ENCODE measurements around the gene JAGN1. TPM values are rescaled to one million over a fixed set of nuclear protein-coding genes. Genes with fewer than 3 reads are reported as not detected.
"Not testable (repeated sequence)": the region's sequence is repeated elsewhere in the genome, so short reads cannot be mapped to it uniquely, and the experiment has no call there.

The JAGN1 gene
- total RNA-seq, 2 experiments from 2014 or later, result 14.4 to 15.1 TPM

DNA sequence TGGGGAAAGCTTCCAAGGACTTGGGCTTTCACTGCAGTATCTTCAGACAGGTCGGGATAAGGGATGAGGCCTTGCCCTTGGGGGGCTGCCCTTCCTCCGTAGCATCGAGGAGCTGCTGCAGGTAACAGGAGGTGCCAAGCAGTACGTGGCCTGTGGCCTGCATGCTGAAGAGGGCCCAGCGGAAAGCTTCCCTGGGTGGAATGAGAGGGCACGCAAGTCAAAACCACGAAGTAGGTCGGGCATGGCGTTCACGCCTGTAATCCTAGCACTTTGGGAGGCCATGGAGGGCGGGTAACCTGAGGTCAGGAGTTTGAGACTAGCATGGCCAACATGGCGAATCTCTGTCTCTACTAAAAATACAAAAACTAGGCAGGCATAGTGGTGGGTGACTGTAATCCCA is 23.3 kb upstream of the JAGN1 start:
- Histone ChIP-seq H3K4me1 (ENCODE audit: insufficient read depth, low read length) (peaks cover 8% of the 10 kb centered on the region), H3K9me3 (ENCODE audit: control insufficient read depth in 1 of 2, insufficient read depth in 1 of 2, low read length in 2 of 2) (peaks cover 0 to 7% of the 10 kb centered on the region in 2 experiments), H3K27ac (ENCODE audit: low read depth in 1 of 2, low read length in 2 of 2) (no peak overlapping the region), H3K4me3 (ENCODE audit: low read length) (no peak overlapping the region), H3K27me3 (ENCODE audit: control insufficient read depth in 1 of 2, insufficient read depth in 2 of 2, low read length in 2 of 2) (peaks cover 5 to 11% of the 10 kb centered on the region in 2 experiments), H3K36me3 (ENCODE audit: insufficient read depth, low read length) (no peaks in the 10 kb centered on the region)
- no peak for DNase-seq
- intact Hi-C loops (cut with DNase I, micrococcal nuclease), result no loop called here
- H3K27ac Mint-ChIP-seq, result no peak overlapping the region
- TF ChIP-seq CTCF (IDR thresholded peaks at IDR 0.05), result no peak
- H3K36me3 Mint-ChIP-seq (ENCODE audit: low read depth), result no peaks in the 10 kb centered on the region
- CTCF ChIA-PET, result no interaction called here
- H3K9me3 Mint-ChIP-seq, result no peaks in the 10 kb centered on the region
- no peak overlapping the region for H3K4me3 Mint-ChIP-seq
- no peak for ATAC-seq (ENCODE audit: poor library complexity)
- POLR2A ChIA-PET, result no interaction called here
- H3K4me1 Mint-ChIP-seq (ENCODE audit: low read depth), result no peaks in the 10 kb centered on the region
- peaks cover 4% of the 10 kb centered on the region for H3K27me3 Mint-ChIP-seq

GRCh38 chr3:9869955-9870354 is 20.5 kb upstream of the JAGN1 start:
- ChIA-PET CTCF (no interaction called here), POLR2A (no interaction called here)
- DNase-seq (no peak), ATAC-seq (ENCODE audit: poor library complexity) (no peak)
- Histone ChIP-seq H3K4me3 (ENCODE audit: low read length) (no peak overlapping the region), H3K27ac (ENCODE audit: low read depth in 1 of 2, low read length in 2 of 2) (no peak overlapping the region), H3K4me1 (ENCODE audit: insufficient read depth, low read length) (no peaks in the 10 kb centered on the region), H3K36me3 (ENCODE audit: insufficient read depth, low read length) (no peaks in the 10 kb centered on the region), H3K27me3 (ENCODE audit: control insufficient read depth in 1 of 2, insufficient read depth in 2 of 2, low read length in 2 of 2) (no peaks in the 10 kb centered on the region), H3K9me3 (ENCODE audit: control insufficient read depth in 1 of 2, insufficient read depth in 1 of 2, low read length in 2 of 2) (no peaks in the 10 kb centered on the region)
- no peaks in the 10 kb centered on the region for H3K4me1 Mint-ChIP-seq (ENCODE audit: low read depth)
- H3K9me3 Mint-ChIP-seq, result no peaks in the 10 kb centered on the region
- no peaks in the 10 kb centered on the region for H3K36me3 Mint-ChIP-seq (ENCODE audit: low read depth)
- intact Hi-C loops (cut with DNase I, micrococcal nuclease), result no loop called here
- H3K27ac Mint-ChIP-seq, result no peak overlapping the region
- TF ChIP-seq CTCF (IDR thresholded peaks at IDR 0.05), result no peak
- H3K27me3 Mint-ChIP-seq, result no peaks in the 10 kb centered on the region
- no peak overlapping the region for H3K4me3 Mint-ChIP-seq

DNA sequence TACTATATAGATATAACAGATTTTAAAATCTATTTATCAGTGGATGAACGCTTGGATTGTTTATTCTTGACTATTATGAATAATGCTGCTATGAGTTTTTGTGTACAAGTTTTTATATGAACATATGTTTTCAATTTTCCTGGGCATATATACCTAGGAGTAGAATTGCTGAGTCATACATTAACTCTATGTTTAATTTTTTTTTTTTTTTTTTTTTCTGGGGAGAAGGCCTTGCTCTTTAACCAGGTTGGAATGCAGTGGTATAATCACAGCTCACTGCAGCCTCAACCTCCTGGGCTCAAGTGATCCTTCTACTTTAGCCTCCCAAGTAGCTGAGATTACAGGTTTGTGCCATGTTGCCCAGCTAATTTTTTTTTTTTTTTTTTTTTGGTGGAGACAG is 19.4 kb upstream of the JAGN1 start:
- H3K27ac ChIP-seq (ENCODE audit: low read depth in 1 of 2, low read length in 2 of 2), result no peak overlapping the region
- H3K36me3 ChIP-seq (ENCODE audit: insufficient read depth, low read length), result no peaks in the 10 kb centered on the region
- Mint-ChIP-seq H3K9me3 (no peaks in the 10 kb centered on the region), H3K27me3 (no peaks in the 10 kb centered on the region), H3K4me1 (ENCODE audit: low read depth) (no peaks in the 10 kb centered on the region), H3K4me3 (no peak overlapping the region), H3K36me3 (ENCODE audit: low read depth) (no peaks in the 10 kb centered on the region), H3K27ac (no peak overlapping the region)
- H3K4me3 ChIP-seq (ENCODE audit: low read length), result no peak overlapping the region
- CTCF ChIA-PET, result no interaction called here
- TF ChIP-seq CTCF (IDR thresholded peaks at IDR 0.05), result no peak
- intact Hi-C loops (cut with DNase I, micrococcal nuclease), result no loop called here
- H3K27me3 ChIP-seq (ENCODE audit: control insufficient read depth in 1 of 2, insufficient read depth in 2 of 2, low read length in 2 of 2), result no peaks in the 10 kb centered on the region
- POLR2A ChIA-PET, result no interaction called here
- DNase-seq (no peak), ATAC-seq (ENCODE audit: poor library complexity) (no peak)
- no peaks in the 10 kb centered on the region for H3K9me3 ChIP-seq (ENCODE audit: control insufficient read depth in 1 of 2, insufficient read depth in 1 of 2, low read length in 2 of 2)
- H3K4me1 ChIP-seq (ENCODE audit: insufficient read depth, low read length), result no peaks in the 10 kb centered on the region

DNA sequence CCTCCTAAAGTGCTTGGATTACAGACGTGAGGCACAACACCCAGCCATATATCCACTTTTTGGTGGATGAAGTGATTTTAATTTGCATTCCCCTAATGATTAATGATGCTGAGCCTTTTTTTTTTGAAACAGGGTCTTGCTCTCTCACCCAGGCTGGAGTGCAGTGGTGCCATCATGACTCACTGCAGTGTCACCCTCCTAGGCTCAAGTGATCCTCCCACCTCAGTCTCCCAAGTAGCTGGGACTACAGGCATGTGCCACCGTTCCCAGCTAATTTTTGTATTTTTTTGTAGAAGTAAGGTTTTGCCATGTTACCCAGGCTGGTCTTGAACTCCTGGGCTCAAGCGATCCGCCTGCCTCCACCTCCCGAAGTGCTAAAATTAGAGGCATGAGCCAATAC is 18.3 kb upstream of the JAGN1 start:
- H3K36me3 Mint-ChIP-seq (ENCODE audit: low read depth); H3K27me3 Mint-ChIP-seq; H3K9me3 ChIP-seq (ENCODE audit: control insufficient read depth in 1 of 2, insufficient read depth in 1 of 2, low read length in 2 of 2); CTCF ChIA-PET; H3K4me3 ChIP-seq (ENCODE audit: low read length); H3K36me3 ChIP-seq (ENCODE audit: insufficient read depth, low read length); ATAC-seq (ENCODE audit: poor library complexity); DNase-seq; H3K4me3 Mint-ChIP-seq; H3K4me1 Mint-ChIP-seq (ENCODE audit: low read depth); H3K9me3 Mint-ChIP-seq; H3K27me3 ChIP-seq (ENCODE audit: control insufficient read depth in 1 of 2, insufficient read depth in 2 of 2, low read length in 2 of 2); H3K27ac ChIP-seq (ENCODE audit: low read depth in 1 of 2, low read length in 2 of 2); H3K4me1 ChIP-seq (ENCODE audit: insufficient read depth, low read length); H3K27ac Mint-ChIP-seq; intact Hi-C loops (cut with DNase I, micrococcal nuclease); POLR2A ChIA-PET: not testable (repeated sequence)

Measured in CD4-positive, alpha-beta T cell (primary cell).